Esophagus mucosa (tissue), 1 donor: ENCODE data around the gene C19orf44. TPM values are rescaled to one million over a fixed set of nuclear protein-coding genes. Genes with fewer than 3 reads are reported as not detected.
A peak's percentile ranks its signal among the peaks of the same experiment; 100 is the strongest.

ENCODE experiments used
- ATAC-seq: fragments of 200-7000 bp; cut with Tn5 transposase; one replicate; pipeline ENCODE4 v1.9.1; 2020
- total RNA-seq: library from RNA; stranded (reverse); gene quantifications from one replicate; pipeline ENCODE4 v1.2.4, GENCODE V29; 2023
- donor health status: DM: yes; HTN: yes; CAD: no.

Gene C19orf44
- total RNA-seq, 1 donor from 2014 or later, result 1.8 TPM

- no peak for ATAC-seq
These were observed 22.5 kb downstream of the C19orf44 start for GRCh38 chr19:16518483-16519229.

- ATAC-seq, result no peak
These were observed 23.1 kb downstream of the C19orf44 start for GRCh38 chr19:16519230-16519687.

GRCh38 chr19:16520074-16520973 is 24.1 kb downstream of the C19orf44 start:
- ATAC-seq, result no peak

GRCh38 chr19:16520986-16521624 is 24.9 kb downstream of the C19orf44 start:
- no peak for ATAC-seq

- no peak for ATAC-seq
These were observed 25.6 kb downstream of the C19orf44 start for GRCh38 chr19:16521715-16522289.

GRCh38 chr19:16522559-16523377 is 26.6 kb downstream of the C19orf44 start:
- ATAC-seq, result no peak

- ATAC-seq, result no peak
These were observed 29.0 kb downstream of the C19orf44 start for GRCh38 chr19:16524991-16525734.

GRCh38 chr19:16525751-16526481 is 29.7 kb downstream of the C19orf44 start:
- ATAC-seq, result no peak

- ATAC-seq, result peak; percentile 18
These were observed 31.2 kb downstream of the C19orf44 start for GRCh38 chr19:16527334-16527935.

GRCh38 chr19:16527971-16528521 is 31.9 kb downstream of the C19orf44 start:
- ATAC-seq, result peak; percentile 3

- ATAC-seq, result no peak
These were observed 33.4 kb downstream of the C19orf44 start for GRCh38 chr19:16529466-16530144.

GRCh38 chr19:16530540-16531379 is 34.6 kb downstream of the C19orf44 start:
- no peak for ATAC-seq

GRCh38 chr19:16531380-16531669 is 35.1 kb downstream of the C19orf44 start:
- no peak for ATAC-seq

- ATAC-seq, result no peak
These were observed 36.4 kb downstream of the C19orf44 start for GRCh38 chr19:16532440-16533234.

- no peak for ATAC-seq
These were observed 39.2 kb downstream of the C19orf44 start for GRCh38 chr19:16535381-16535780.

- no peak for ATAC-seq
These were observed 39.9 kb downstream of the C19orf44 start for GRCh38 chr19:16536130-16536529.

- no peak for ATAC-seq
These were observed 40.9 kb downstream of the C19orf44 start for GRCh38 chr19:16537111-16537510.
